HG02623 (cell line): ENCODE results near the gene DROSHA.
"Not testable (repeated sequence)": the region's sequence is repeated elsewhere in the genome, so short reads cannot be mapped to it uniquely, and the experiment has no call there.

Experiments
- ATAC-seq: cut with Tn5 transposase; IDR thresholded peaks from one replicate; pipeline ENCODE4 v1.9.1; 2021; ENCODE audit warnings: moderate library complexity; ENCODE audit not compliant: unreplicated experiment

Gene DROSHA, protein sequence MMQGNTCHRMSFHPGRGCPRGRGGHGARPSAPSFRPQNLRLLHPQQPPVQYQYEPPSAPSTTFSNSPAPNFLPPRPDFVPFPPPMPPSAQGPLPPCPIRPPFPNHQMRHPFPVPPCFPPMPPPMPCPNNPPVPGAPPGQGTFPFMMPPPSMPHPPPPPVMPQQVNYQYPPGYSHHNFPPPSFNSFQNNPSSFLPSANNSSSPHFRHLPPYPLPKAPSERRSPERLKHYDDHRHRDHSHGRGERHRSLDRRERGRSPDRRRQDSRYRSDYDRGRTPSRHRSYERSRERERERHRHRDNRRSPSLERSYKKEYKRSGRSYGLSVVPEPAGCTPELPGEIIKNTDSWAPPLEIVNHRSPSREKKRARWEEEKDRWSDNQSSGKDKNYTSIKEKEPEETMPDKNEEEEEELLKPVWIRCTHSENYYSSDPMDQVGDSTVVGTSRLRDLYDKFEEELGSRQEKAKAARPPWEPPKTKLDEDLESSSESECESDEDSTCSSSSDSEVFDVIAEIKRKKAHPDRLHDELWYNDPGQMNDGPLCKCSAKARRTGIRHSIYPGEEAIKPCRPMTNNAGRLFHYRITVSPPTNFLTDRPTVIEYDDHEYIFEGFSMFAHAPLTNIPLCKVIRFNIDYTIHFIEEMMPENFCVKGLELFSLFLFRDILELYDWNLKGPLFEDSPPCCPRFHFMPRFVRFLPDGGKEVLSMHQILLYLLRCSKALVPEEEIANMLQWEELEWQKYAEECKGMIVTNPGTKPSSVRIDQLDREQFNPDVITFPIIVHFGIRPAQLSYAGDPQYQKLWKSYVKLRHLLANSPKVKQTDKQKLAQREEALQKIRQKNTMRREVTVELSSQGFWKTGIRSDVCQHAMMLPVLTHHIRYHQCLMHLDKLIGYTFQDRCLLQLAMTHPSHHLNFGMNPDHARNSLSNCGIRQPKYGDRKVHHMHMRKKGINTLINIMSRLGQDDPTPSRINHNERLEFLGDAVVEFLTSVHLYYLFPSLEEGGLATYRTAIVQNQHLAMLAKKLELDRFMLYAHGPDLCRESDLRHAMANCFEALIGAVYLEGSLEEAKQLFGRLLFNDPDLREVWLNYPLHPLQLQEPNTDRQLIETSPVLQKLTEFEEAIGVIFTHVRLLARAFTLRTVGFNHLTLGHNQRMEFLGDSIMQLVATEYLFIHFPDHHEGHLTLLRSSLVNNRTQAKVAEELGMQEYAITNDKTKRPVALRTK (N-terminal part only)

DNA sequence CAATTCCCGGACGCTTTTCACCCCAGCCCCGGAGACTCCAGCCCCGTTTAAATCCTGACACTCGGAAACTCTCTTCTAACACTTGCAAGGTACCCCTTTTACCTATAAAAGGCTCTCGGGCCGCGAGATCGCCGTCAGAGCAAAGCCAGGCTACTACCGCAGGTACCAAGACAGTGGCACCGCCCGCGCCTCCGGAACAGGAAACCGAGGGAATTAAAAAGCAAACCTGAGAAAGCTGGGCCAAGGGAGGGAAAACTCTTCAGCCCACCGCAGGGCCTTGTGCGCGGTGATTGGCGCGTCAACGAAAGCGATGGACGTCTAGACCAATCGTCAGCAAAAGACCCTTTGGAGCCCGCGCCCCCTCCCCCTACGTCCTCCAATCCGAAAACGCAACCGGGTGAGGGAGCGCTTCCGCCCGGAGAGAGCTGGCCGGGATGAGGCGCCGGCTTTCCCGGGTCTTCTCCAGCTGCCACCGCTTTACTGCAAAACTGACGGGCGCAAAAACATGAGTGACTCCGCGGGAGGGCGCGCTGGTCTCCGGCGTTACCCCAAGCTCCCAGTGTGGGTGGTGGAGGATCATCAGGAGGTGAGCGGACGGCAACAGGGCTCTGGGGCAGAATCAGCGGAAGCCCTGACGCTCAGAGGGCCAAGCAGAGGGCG, at the start of gene DROSHA, which contains the start of gene C5orf22:
DROSHA (minus strand) TSS at position 206 of the 660 bp plus-strand sequence. CDS start 3,034 bp downstream, outside the sequence.
C5orf22 (plus strand) TSS at position 414 of the 660 bp plus-strand sequence; CDS start at position 506, 92 bp downstream.
- peak; percentile 94 for ATAC-seq

DNA sequence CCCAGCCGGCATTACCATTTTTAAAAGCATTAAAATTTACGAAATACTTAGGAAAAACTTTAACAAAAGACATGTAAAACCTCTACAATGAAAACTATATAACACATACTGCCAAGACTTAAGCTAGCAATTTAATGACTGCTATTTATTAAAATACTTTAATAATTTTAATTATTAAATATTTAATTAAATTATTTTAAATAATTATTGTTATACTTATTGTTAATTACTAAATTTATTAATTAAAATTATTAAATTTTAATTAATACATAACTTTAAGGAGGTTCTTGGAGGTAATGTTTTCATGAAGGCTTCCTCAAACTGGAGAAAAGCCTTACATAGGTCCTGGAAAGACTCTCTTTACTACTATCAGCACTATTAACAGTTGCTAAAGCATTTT, 47.7 kb upstream of the DROSHA start:
- ATAC-seq = no peak

DNA sequence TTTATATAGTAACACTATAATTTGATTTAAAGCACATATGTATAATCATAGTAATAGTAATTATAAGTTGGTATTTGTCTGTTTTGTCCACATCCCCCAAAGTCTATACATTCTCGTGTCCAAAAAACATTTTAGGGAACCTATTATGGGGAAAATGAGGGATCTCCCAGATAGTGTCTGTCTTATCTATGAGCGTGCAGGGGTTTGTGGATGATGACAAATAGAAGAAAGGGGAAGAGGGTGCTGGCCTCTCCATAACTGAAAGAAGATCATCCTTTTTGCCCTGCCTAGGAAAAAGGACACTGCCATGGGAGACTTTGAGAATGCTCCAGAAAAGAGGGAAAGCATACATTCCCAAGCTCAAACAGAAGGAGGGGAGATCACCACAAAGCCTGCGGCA, 45.5 kb upstream of the DROSHA start:
- ATAC-seq = no peak

DNA sequence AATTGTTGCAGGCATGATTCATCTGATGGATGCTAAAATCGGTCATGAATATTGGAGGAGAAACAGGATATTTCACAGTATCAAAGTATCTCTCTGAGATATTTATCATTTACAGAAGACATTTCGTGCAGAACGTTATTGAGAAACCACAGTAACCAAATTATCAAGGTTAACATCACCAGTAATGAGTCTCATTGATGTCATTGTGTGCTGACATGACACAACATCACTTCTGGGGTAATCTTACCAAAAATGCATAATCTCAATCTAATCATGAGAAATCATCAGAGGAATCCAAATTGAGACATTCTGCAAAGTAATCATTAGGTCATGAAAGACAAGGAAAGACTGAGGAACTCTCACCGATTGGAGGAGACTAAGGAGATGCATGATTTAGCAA, 42.9 kb upstream of the DROSHA start:
- no peak for ATAC-seq

DNA sequence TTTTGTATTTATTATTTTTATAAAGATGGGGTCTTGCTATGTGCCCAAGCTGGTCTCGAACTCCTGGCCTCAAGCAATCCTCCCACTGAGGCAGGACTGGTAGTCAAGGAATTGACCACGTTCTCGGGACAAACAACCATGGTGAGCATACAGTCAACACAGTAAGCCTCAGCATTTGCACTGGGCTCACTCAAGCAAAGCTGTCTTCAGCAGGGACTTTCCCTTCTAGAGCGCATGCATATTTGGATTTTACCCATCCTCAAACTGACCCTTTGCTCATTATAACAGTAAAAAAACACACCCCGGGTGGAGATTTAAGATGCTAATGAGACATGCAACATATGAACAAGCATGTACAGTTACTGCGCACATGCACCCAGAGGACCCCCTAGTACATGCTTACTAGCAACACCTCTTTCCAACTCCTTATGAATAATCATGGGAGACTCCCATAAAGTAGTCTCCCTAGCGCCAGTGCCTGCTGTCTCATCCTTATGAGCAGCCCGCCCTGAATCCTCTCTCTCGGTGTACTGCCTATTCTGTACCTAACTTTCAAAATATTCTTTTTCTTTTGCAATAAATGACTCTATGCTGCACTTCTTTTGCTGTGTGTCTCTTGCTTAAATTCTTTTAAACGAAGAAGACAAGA, 41.7 kb upstream of the DROSHA start:
- peak; percentile 66 for ATAC-seq

DNA sequence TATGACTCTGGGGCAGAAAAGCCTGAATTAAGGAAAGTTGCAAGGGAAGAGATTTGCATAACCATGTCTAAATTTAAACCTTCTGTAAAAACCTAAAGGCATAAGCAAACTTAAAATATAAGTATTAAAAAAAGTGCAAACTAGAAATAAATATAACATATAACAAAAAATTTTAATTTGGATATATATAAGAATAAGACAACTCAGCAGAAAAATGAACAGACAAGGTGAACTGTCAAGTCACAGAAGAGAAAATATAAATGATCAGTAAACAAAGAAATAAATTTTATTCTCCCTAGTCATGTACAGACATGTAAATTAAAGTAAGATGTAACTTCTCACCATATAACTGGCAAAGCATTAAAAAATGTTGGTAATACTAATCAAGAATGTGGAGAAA, 37.2 kb upstream of the DROSHA start:
- no peak for ATAC-seq

DNA sequence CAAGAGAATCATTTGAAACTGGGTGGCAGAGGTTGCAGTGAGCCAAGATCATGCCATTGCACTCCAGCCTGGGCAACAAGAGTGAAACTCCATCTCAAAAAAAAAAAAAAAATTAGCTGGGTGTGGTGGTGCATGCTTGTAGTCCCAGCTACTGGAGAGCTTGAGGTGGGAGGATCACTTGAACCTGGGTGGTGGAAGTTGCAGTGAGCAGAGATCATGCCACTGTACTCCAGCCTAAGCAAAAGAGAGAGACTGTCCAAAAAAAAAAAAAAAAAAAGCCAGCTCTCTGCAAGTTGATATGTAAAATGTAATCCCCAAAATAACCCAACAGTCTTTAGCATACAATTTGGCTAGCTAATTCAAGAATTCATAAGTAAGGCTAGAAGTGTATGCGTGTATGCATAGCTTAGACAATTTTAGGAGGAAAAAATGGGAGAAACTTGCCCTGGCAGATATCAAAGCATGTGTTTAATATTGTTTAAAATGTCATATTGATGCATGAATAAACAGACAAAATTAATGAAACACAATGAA, 36.5 kb upstream of the DROSHA start:
- no peak for ATAC-seq

DNA sequence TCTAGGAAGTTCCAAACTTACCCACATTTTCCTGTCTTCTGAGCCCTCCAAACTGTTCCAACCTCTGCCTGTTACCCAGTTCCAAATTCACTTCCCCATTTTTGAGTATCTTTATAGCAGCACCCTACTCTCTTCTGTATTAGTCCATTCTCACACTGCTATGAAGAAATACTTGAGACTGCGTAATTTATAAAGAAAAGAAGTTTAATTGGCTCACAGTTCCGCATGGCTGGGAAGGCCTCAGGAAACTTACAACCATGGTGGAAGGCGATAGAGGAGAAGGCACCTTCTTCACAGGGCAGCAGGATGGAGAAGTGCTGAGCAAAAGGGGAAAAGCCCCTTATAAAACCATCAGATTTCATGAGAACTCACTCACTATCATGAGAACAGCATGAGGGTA, 34.5 kb upstream of the DROSHA start:
- not testable (repeated sequence) for ATAC-seq

DNA sequence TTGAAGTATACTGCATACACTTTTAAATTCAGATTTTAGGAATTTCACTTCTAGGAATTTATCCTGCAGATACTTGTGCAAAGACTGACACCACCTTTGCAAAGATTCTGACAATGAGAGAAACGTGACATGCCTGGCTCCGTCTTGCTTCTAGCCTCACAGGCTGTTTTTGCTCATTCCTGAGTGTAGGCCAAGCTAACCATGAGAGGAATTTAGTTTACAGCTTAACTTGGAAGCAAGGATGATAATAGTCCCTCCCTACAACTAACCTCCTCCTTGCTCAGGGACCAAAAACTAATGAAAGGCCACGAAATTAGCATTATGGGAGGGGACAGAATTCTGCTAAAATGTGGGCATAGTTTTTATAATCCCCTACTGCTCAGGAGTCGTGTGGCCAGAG, 31.3 kb upstream of the DROSHA start:
- no peak for ATAC-seq

DNA sequence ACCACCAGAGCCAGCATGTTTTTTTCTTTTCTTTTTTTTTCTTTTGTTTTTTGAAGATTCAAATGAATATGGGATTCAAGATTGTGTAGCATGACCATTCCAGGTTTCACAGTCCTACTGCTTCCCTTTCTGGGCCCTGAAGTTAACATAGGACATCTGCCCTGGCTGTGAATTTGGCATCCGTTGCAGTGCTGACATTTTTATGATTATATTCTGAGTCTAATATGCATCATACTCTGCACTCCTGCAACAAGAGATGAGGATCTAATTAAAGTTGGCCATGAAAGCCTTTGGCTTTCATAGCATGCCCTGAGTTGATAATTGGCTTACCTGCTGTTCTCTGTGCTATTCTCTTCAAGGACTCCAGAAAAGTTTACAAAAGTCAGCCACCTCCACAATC, 30.1 kb upstream of the DROSHA start:
- no peak for ATAC-seq

DNA sequence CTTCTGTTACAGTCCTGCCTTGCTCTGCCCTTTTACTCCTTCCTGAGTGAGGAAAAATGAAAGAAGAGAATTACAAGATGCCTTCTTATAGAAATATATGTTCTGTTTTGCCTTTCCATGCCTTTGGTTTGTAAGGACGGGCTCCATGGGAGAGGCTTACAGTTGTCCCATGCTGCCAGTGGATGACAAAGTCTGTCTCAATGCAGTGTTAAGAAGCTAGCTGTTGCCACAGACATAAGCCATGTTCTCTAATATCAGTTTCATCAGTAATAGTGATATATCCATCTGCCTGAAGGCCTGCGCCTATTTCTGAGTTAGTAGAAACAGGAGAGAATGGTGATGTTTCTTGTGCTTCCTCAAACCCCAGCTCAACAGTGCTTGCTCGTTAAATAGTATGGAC, 28.0 kb upstream of the DROSHA start:
- ATAC-seq = no peak

DNA sequence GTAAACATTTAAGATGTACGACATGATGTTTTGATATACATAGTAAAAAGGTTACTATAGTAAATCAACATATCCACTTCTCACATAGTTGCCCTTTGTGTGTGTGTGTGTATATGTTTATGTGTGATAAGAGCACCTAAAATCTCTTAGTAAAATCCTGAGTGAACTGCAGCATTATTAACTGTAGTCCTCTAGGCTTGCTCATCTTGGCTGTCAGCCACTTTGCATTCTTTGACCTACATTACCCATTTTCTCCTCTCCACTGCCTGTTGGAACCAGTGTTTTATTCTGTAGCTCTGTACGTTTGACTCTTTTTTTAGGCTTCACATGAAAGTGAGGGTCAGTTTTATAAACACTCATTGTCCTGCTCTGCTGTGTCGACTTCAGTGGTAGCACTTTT, 24.6 kb upstream of the DROSHA start:
- no peak for ATAC-seq

DNA sequence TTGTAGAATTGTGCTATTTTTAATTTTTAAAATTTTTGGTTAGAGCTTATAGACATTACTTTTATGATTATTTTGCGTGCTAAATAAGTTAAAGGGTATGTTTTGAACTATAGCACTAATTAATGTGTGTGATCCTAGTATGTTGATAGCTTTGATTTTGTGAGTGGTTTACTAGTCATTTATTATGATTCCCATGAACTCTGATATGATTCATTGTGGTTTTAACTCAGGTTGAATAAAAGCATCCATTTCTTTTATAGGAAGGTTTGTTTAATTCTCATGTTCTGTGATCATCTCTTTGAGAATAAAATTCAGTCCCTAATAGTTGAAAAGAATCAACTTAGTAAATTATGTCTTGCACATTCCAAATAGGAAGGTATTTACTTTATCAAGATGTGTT, 22.7 kb upstream of the DROSHA start:
- no peak for ATAC-seq

DNA sequence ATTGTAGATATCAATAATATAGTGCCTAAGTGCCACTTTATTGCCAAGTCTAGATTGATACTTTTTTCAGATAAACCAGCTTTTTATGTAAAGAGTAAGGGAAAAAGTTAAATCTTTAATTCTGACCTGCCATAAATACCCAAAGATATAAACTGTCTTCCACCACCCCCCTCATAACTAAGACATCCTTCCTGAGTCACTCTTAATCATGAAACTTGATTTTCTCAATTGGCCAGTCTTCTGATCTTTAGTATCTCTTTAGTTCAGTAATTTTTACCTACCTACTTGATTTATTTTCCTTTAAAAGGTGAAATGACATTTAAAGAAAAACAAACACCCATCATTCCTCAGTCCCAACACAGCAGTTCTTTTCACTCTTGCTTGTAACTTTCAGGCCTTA, 22.0 kb upstream of the DROSHA start:
- no peak for ATAC-seq

DNA sequence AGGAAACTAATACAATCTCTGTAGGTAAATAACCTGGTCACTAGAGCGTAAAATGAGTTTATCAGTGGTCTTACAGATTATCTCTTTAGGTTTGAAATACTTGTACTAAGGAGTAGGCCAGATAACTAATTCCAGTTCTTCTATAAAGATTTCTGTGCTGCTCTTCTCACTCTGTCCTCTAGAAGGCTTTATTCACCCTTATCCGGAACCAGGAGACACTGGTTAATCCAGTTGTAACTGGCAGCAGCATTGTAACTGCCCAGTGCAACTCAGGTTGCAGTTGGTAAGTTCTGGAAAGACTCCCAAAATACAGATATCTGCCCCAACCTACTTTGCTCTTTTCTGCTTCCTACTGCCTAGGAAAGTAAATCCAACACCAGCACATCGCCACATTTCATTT, 20.0 kb upstream of the DROSHA start:
- ATAC-seq = no peak

DNA sequence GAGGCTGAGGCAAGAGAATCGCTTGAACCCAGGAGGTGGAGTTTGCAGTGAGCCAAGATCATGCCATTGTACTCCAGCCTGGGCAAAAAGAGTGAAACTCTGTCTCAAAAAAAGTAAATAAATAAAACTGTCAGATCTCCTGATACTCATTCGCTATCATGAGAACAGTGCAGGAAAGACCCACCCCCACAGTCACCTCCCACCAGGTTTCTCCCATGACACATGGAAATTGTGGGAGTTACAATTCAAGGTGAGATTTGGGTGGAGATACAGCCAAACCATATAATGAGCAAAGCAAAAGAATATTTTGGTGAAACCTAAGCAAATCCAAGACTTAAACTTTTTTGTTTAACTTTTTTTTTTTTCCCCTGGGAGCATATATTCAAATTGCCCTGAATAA, 17.2 kb upstream of the DROSHA start:
- not testable (repeated sequence) for ATAC-seq

DNA sequence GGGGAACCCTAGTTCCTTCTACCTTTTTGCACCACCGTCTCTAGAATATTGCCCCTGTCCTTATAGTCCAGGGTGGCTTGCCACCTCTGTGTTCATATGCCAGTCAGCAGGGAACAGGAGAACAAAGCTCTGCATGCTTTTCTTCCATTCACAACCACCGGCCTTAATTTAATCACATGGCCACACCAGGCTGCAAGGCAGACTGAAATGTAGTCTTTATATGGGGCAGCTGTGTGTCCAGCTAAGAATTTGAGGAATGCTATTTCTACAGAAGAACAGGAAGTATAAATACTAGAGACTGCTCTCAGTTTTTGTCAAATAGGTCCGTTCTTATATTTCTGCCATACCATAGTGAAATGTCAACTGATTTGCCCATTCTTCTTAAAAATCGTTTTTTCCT, 6.0 kb upstream of the DROSHA start:
- no peak for ATAC-seq

DNA sequence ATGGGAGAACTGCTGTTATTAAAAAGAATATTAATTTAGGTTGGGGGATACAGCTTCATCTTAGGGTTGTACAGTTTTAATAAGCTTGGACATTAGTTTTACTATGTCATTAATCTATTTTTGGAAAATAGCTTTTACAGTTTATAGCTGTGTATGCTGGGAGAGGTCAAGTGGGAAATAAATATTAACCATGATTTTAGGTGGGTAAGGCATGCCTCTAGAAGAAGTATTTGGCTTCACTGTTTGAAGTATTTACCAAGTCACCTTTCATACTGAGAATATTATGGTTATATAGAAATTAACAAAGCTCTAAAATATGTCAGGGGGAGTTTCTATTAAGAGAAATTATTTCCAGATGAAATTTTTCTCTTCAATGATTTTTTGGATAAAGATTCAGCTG, 5.5 kb upstream of the DROSHA start:
- no peak for ATAC-seq

DNA sequence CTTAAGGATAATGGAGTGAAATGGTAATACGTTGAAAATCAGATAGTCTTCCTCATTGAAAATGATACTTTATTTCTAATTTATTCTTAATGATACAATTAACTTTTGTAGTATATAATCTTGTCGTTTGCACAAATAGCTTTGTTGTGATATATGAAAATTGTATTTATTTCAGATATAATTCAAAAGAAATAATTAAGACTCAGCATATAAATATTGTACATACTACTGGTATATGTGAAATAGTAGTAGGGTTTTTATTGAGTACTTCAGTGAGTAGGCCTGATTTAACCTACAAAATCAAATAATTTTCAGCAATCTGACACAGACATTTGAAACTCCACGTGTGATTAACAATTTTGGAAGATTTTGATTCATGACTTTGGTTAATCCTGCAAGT, 5.0 kb upstream of the DROSHA start:
- no peak for ATAC-seq

DNA sequence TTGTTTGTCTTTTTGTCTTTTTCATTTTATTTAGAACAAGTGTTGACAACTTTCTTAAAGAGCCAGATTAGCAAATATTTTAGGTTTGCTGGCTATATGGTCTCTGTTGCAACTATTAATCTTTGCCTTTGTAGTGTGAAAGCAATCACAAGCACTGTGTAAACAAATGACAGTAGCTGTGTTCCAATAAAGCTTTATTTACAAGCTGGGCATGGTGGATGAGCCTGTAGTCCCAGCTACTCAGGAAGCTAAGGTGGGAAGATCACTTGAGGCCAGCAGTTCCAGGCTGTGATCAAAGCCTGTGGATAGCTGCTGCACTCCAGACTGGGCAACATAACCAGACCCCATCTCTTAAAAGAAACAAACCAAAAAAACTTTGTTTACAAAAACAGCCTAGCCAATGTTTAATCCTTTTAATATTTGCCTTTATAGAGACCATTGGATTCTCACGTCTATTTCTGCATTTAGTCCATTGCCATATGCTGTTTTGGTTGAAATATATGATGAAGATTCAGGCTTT, 2.7 kb upstream of the DROSHA start:
- ATAC-seq = no peak
